GM12864 (cell line): Measurements from ENCODE around the gene MCCC2.
A peak's percentile ranks its signal among the peaks of the same experiment; 100 is the strongest.
"Not testable (repeated sequence)": the region's sequence is repeated elsewhere in the genome, so short reads cannot be mapped to it uniquely, and the experiment has no call there.

Experiments
- DNase-seq: peaks from one replicate; pipeline ENCODE4 v3.0.0-alpha.2; 2011; ENCODE audit warnings: low read depth
- H3K4me3 ChIP-seq: 2 replicates; pipeline ENCODE4 v1.5.1; 2011; ENCODE audit warnings: mild to moderate bottlenecking, low read depth, low read length, control low read depth
- TF ChIP-seq, protein P1 (sequence below): IDR thresholded peaks from 2 replicates; pipeline ENCODE4 v1.5.1; 2011; ENCODE audit warnings: low read depth, mild to moderate bottlenecking, moderate library complexity, low read length, control low read depth, inconsistent platforms; ENCODE audit errors: missing control alignments

The MCCC2 gene

DNA sequence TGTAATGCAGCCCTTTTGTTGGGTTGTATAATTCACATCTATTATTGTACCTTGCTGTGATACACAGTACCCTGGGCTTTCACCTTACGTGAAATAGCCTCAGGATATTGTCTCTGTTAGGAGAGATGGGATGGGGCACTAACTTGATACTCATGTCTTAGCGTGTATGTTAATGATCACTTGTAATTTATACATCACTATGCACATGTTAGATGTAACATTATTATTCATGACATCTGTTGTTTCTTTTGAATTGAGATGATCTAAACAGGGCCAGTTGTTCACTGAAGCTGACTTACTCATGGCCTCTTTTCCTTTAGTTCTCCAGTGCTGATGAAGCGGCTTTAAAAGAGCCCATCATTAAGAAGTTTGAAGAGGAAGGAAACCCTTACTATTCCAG is 65.2 kb downstream of the MCCC2 start:
- TF ChIP-seq, protein P1, sequence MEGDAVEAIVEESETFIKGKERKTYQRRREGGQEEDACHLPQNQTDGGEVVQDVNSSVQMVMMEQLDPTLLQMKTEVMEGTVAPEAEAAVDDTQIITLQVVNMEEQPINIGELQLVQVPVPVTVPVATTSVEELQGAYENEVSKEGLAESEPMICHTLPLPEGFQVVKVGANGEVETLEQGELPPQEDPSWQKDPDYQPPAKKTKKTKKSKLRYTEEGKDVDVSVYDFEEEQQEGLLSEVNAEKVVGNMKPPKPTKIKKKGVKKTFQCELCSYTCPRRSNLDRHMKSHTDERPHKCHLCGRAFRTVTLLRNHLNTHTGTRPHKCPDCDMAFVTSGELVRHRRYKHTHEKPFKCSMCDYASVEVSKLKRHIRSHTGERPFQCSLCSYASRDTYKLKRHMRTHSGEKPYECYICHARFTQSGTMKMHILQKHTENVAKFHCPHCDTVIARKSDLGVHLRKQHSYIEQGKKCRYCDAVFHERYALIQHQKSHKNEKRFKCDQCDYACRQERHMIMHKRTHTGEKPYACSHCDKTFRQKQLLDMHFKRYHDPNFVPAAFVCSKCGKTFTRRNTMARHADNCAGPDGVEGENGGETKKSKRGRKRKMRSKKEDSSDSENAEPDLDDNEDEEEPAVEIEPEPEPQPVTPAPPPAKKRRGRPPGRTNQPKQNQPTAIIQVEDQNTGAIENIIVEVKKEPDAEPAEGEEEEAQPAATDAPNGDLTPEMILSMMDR = no peak
- DNase-seq = no peak
- no peak overlapping the region for H3K4me3 ChIP-seq

DNA sequence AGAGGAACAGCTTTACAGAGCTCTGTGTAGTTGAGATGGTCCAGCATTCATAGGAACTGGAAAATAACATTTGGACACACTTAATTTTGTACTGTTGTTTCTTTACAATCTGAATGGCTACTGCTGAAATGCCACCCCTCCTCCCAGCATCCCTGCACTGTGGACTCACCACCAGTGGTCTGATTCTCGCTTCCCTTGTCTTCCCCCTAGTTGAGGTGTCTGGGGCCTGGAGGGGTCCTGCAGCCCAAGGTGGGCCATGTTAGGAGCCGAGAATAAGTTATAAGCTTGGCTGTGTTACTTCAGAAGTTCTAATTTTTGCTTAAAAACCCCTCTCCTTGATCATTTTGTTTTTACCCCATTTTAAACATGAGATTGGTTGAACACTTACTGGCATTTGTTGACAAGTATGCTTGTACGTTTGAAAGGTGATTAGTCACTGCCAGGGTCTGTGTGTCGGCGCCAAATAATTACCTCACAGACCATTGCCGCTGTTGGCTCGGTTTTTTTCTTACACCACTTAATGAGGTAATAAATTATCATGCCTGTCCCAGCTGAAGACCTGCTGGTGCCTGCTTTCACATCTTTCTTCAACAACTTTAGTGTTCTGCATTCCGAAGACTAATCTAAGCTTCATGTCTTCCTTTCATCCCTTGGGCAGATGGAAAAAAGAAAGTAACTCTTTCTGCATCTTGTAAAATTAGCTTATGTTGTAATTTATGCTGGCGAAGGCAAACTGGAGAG is 65.8 kb downstream of the MCCC2 start:
- no peak overlapping the region for H3K4me3 ChIP-seq
- TF ChIP-seq, protein P1 = no peak
- no peak for DNase-seq

DNA sequence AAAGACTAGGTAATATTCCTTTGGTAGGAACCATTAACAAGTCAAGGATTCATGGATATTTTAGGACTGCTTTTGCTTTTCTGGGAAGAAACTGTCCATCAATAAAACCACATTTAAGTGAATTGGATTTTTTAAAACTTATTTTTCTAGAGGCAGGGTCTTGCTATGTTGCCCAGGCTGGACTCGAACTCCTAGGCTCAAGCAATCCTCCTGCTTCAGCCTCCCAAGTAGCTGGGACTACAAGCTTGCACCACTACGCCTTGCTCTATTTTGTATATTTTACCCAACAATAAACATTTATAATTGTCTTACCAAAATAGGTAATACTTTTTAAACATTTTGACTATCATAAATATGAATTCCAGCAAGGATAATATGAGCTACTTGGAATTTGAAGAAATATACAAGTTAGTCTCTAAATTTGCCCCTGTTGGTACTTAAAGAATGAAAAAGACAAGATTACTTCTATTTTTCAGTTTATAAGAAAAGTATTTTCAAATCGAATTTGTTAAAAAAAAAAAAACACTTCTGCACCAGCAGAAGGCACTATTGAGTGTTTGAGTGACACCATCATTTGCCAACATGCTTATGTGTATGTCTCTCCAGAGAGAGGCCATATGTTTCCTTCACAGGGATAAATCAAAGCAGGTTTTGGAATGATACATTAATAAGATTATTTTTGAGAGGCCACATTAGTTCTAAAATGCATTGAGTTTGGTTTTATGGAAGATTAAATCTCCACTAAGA is 71.9 kb downstream of the MCCC2 start:
- TF ChIP-seq, protein P1 = peak; percentile 19
- no peak for DNase-seq
- H3K4me3 ChIP-seq = no peak overlapping the region

DNA sequence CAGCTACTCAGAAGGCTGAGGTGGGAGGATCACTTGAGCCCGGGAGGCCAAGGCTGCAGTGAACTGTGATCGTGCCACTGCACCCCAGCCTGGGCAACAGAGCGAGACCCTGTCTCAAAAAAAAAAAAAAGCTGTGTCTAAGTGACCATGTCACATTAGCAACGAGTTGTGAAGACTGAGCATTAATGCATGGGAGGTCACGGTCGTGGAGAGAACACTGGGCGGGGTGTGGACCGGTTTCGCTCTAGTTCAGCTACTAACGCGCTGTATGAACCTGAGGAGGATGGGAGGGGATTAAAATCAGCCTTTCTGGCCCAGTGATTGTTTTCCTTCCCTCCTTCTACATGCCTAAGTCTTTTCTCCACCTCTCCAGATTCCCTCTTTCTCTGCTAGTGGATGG is 75.2 kb downstream of the MCCC2 start:
- no peak overlapping the region for H3K4me3 ChIP-seq
- DNase-seq = no peak

DNA sequence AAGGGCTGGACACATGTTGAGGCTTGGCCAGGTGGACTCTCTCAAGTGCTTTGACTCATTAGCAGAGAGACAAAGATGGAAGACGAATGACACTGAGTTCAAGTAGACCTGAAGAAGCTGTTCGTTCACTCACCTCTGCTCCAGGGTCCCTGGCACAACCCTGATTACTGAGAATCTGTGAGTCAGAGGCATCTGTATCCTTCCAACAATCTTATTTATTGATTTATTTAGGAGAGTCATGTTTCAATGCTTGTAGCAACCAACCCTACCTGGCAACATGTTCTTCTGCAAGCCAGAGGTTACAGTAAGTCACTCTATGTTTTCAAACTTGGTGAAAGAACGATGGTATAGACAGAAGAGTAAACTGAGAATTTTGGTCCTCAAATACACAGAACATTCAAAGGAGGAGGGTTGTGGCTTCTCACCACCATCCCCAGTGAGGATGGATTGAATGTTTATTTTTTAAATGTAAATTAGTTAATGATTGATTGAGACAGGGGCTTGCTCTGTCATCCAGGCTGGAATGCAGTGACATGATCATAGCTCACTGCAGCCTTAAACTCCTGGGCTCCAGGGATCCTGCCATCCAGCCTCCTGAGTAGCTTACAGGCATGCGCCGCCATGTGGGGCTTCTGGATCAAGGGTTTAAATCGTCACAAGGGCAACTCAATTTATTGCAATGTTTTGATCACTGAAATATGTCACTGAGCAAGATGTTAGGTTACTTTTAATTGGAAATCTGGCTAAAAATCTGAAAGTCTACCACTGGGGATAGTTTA is 76.2 kb downstream of the MCCC2 start:
- TF ChIP-seq, protein P1 = no peak
- no peak overlapping the region for H3K4me3 ChIP-seq
- no peak for DNase-seq

More for the DNA sequence above, 75.2 kb downstream of the MCCC2 start:
- TF ChIP-seq, protein P1 = no peak

DNA sequence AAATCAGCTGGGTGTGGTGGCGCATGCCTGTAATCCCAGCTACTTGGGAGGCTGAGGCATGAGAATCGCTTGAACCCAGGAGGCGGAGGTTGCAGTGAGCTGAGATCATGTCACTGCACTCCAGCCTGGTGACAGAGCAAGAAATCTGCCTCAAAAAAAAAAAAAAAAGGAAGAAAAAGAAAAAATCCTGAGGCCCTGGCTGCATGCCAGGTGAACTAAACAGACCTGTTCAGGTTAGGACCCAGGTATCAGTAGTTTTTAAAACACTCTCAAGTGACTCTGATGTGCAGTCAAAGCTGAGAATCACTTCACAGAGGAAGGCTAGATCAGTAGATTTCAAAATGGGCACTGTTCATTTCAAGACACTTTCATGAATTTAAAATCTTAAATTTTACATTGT is 77.5 kb downstream of the MCCC2 start:
- DNase-seq = not testable (repeated sequence)

DNA sequence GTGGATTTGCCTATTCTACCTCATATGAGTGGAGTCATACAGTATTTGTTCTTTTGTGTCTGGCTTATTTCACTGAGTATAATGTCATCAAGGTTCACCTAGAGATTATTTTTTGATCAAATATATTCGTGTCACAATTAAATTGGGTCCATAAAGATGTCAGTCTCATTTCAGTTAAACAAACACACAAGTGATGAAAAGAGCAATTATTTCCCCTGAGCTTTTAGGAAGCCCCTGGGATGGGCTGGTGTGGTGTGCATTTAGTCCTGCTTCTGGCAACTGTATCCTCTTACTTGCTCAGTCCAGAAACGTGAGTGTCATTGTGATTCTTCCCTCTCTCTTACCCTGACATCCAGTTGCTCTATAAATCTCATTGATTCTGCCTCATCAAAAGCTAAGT is 79.2 kb downstream of the MCCC2 start:
- TF ChIP-seq, protein P1 = no peak
- DNase-seq = no peak
- no peak overlapping the region for H3K4me3 ChIP-seq

More for the DNA sequence above, 77.5 kb downstream of the MCCC2 start:
- H3K4me3 ChIP-seq = not testable (repeated sequence)
